ENCODE results near the gene RPL13A. TPM values are rescaled to one million over a fixed set of nuclear protein-coding genes. Genes with fewer than 3 reads are reported as not detected.

Gene RPL13A
- total and polyA plus RNA-seq, 2 of the 13 experiments (the other 11 are each of a cell fraction or from before 2014, with no cell fraction given): 2,601 to 3,407 TPM

DNA sequence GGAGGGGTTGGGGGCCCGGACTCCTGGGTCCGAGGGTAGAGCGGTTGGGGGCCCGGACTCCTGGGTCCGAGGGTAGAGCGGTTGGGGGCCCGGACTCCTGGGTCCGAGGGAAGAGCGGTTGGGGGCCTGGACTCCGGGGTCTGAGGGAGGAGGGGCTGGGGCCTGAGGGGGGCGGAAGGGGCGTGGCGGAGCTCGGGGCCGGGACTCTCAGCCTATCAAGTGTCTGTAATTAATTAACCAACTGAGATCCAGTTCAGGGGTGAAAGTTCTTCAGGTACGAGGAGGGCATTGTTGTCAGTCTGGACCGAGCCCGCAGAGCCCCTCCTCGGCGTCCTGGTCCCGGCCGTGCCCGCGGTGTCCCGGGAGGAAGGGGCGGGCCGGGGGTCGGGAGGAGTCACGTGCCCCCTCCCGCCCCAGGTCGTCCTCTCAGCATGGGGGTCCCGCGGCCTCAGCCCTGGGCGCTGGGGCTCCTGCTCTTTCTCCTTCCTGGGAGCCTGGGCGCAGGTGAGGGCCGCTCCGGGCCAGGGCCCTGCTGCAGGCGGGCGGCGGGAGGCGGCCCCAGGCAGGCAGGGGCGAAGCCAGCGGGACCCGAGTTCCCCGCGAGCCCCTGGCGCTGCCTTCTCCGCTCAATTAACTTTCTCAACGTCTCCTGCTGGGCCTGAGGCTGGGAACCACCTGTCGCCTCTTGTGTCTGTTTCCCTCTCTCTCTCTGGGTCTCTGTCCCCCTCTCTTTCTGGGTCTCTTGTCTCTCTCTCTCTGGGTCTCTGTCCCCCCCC is 25.8 kb downstream of the RPL13A start (continued):
- TF ChIP-seq, protein P1, sequence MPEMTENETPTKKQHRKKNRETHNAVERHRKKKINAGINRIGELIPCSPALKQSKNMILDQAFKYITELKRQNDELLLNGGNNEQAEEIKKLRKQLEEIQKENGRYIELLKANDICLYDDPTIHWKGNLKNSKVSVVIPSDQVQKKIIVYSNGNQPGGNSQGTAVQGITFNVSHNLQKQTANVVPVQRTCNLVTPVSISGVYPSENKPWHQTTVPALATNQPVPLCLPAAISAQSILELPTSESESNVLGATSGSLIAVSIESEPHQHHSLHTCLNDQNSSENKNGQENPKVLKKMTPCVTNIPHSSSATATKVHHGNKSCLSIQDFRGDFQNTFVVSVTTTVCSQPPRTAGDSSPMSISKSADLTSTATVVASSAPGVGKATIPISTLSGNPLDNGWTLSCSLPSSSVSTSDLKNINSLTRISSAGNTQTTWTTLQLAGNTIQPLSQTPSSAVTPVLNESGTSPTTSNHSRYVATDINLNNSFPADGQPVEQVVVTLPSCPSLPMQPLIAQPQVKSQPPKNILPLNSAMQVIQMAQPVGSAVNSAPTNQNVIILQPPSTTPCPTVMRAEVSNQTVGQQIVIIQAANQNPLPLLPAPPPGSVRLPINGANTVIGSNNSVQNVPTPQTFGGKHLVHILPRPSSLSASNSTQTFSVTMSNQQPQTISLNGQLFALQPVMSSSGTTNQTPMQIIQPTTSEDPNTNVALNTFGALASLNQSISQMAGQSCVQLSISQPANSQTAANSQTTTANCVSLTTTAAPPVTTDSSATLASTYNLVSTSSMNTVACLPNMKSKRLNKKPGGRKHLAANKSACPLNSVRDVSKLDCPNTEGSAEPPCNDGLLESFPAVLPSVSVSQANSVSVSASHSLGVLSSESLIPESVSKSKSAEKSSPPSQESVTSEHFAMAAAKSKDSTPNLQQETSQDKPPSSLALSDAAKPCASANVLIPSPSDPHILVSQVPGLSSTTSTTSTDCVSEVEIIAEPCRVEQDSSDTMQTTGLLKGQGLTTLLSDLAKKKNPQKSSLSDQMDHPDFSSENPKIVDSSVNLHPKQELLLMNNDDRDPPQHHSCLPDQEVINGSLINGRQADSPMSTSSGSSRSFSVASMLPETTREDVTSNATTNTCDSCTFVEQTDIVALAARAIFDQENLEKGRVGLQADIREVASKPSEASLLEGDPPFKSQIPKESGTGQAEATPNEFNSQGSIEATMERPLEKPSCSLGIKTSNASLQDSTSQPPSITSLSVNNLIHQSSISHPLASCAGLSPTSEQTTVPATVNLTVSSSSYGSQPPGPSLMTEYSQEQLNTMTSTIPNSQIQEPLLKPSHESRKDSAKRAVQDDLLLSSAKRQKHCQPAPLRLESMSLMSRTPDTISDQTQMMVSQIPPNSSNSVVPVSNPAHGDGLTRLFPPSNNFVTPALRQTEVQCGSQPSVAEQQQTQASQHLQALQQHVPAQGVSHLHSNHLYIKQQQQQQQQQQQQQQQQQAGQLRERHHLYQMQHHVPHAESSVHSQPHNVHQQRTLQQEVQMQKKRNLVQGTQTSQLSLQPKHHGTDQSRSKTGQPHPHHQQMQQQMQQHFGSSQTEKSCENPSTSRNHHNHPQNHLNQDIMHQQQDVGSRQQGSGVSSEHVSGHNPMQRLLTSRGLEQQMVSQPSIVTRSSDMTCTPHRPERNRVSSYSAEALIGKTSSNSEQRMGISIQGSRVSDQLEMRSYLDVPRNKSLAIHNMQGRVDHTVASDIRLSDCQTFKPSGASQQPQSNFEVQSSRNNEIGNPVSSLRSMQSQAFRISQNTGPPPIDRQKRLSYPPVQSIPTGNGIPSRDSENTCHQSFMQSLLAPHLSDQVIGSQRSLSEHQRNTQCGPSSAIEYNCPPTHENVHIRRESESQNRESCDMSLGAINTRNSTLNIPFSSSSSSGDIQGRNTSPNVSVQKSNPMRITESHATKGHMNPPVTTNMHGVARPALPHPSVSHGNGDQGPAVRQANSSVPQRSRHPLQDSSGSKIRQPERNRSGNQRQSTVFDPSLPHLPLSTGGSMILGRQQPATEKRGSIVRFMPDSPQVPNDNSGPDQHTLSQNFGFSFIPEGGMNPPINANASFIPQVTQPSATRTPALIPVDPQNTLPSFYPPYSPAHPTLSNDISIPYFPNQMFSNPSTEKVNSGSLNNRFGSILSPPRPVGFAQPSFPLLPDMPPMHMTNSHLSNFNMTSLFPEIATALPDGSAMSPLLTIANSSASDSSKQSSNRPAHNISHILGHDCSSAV (CRISPR knock-in tag; IDR thresholded peaks at IDR 0.05; ENCODE audit: borderline replicate concordance): no peak
- no peak for TF ChIP-seq ZNF562 (CRISPR knock-in tag; IDR thresholded peaks at IDR 0.05; ENCODE audit: borderline replicate concordance)
- TF ChIP-seq, protein P2, sequence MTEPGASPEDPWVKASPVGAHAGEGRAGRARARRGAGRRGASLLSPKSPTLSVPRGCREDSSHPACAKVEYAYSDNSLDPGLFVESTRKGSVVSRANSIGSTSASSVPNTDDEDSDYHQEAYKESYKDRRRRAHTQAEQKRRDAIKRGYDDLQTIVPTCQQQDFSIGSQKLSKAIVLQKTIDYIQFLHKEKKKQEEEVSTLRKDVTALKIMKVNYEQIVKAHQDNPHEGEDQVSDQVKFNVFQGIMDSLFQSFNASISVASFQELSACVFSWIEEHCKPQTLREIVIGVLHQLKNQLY (CRISPR knock-in tag; IDR thresholded peaks at IDR 0.05): 0 out of 2 replicates have a peak, but pooled peaks have one; percentile 34
- no peak for TF ChIP-seq MAFG (CRISPR knock-in tag; IDR thresholded peaks at IDR 0.05)
- TF ChIP-seq HDAC1 (CRISPR knock-in tag; IDR thresholded peaks at IDR 0.05): peak; percentile 28
- TF ChIP-seq MED1 (CRISPR knock-in tag; IDR thresholded peaks at IDR 0.05): peak; percentile 72
- TF ChIP-seq ZNF883 (CRISPR knock-in tag; IDR thresholded peaks at IDR 0.05; ENCODE audit: not compliant biosample characterization): peak; percentile 49
- TF ChIP-seq ZNF546 (CRISPR knock-in tag; conservative IDR thresholded peaks at IDR 0.05): no peak; the same call in 1 of the 2 replicates
- peak in 1 of 2 experiments; percentile 11; a peak in 1 of 4 replicates for TF ChIP-seq EP300 (IDR thresholded peaks at IDR 0.05; ENCODE audit: low read depth in 2 of 2, low read length in 2 of 2)
- TF ChIP-seq EP300 (CRISPR knock-in tag; IDR thresholded peaks at IDR 0.05; ENCODE audit: borderline replicate concordance): no peak
- TF ChIP-seq SOX5 (CRISPR knock-in tag; IDR thresholded peaks at IDR 0.05; ENCODE audit: borderline replicate concordance): peak; percentile 64
- no peak for TF ChIP-seq ZNF577 (CRISPR knock-in tag; IDR thresholded peaks at IDR 0.05; ENCODE audit: borderline replicate concordance, low read depth)
- TF ChIP-seq ZFP37 (CRISPR knock-in tag; IDR thresholded peaks at IDR 0.05; ENCODE audit: borderline replicate concordance): no peak; the same call in 1 of the 2 replicates
- 0 out of 2 replicates have a peak, but pooled peaks have one; percentile 43 for TF ChIP-seq HNF4G (IDR thresholded peaks at IDR 0.05; ENCODE audit: borderline replicate concordance, low read depth, low read length)
- TF ChIP-seq HNF4G (CRISPR knock-in tag; IDR thresholded peaks at IDR 0.05; ENCODE audit: borderline replicate concordance, low read depth): 0 out of 2 replicates have a peak, but pooled peaks have one; percentile 39
- peak; percentile 95 for TF ChIP-seq RBFOX2 (IDR thresholded peaks at IDR 0.05; ENCODE audit: low read depth, low read length)

Data from HepG2 (cell line).